MV-4-11 (cell line): ENCODE results near the gene GOLGA8S.
"Not testable (repeated sequence)": the region's sequence is repeated elsewhere in the genome, so short reads cannot be mapped to it uniquely, and the experiment has no call there.

ENCODE experiments used
- DNase-seq: peaks from one replicate; lab custom pipeline; 2025; lab: John Stamatoyannopoulos, UW

Gene GOLGA8S

GRCh38 chr15:23354448-23354847, at the start of gene GOLGA8S:
GOLGA8S (plus strand) TSS chr15:23354748; CDS start chr15:23354810, 62 bp downstream.
- not testable (repeated sequence) for DNase-seq

- DNase-seq: not testable (repeated sequence)
Observed at GRCh38 chr15:23304805-23305204, 49.7 kb upstream of the GOLGA8S start.

- not testable (repeated sequence) for DNase-seq
Observed at GRCh38 chr15:23305921-23306320, 48.6 kb upstream of the GOLGA8S start.

- not testable (repeated sequence) for DNase-seq
Observed at GRCh38 chr15:23311233-23311632, 43.3 kb upstream of the GOLGA8S start.

GRCh38 chr15:23334096-23334495, 20.5 kb upstream of the GOLGA8S start, which contains the start of gene GOLGA6L26:
GOLGA6L26 (minus strand) TSS chr15:23334196; CDS start chr15:23334135, 61 bp downstream.
- not testable (repeated sequence) for DNase-seq

- DNase-seq: not testable (repeated sequence)
Observed at GRCh38 chr15:23362622-23363021, 8.1 kb downstream of the GOLGA8S start.

- DNase-seq: not testable (repeated sequence)
Observed at GRCh38 chr15:23364261-23364660, 9.7 kb downstream of the GOLGA8S start.

GRCh38 chr15:23370578-23370977, 16.0 kb downstream of the GOLGA8S start:
- peak; percentile 53 for DNase-seq

- DNase-seq: not testable (repeated sequence)
Observed at GRCh38 chr15:23371134-23371533, 16.6 kb downstream of the GOLGA8S start.

GRCh38 chr15:23371868-23372267, 17.3 kb downstream of the GOLGA8S start:
- peak; percentile 32 for DNase-seq

GRCh38 chr15:23372284-23372683, 17.7 kb downstream of the GOLGA8S start:
- peak; percentile 89 for DNase-seq

- not testable (repeated sequence) for DNase-seq
Observed at GRCh38 chr15:23372891-23373600, 18.5 kb downstream of the GOLGA8S start.

GRCh38 chr15:23374226-23374625, 19.7 kb downstream of the GOLGA8S start:
- not testable (repeated sequence) for DNase-seq

GRCh38 chr15:23378946-23379345, 24.4 kb downstream of the GOLGA8S start:
- DNase-seq: not testable (repeated sequence)

- not testable (repeated sequence) for DNase-seq
Observed at GRCh38 chr15:23380700-23381099, 26.2 kb downstream of the GOLGA8S start.

GRCh38 chr15:23381192-23381591, 26.6 kb downstream of the GOLGA8S start:
- not testable (repeated sequence) for DNase-seq

- no peak for DNase-seq
Observed at GRCh38 chr15:23384371-23384770, 29.8 kb downstream of the GOLGA8S start.

GRCh38 chr15:23385886-23386430, 31.4 kb downstream of the GOLGA8S start:
- DNase-seq: no peak

GRCh38 chr15:23387621-23388190, 33.2 kb downstream of the GOLGA8S start:
- peak; percentile 83 for DNase-seq

GRCh38 chr15:23395030-23395692, 40.6 kb downstream of the GOLGA8S start:
- no peak for DNase-seq

- no peak for DNase-seq
Observed at GRCh38 chr15:23395832-23396231, 41.3 kb downstream of the GOLGA8S start.

GRCh38 chr15:23397779-23398178, 43.2 kb downstream of the GOLGA8S start:
- peak; percentile 76 for DNase-seq
